T follicular helper cell (primary cell): Measurements from ENCODE around the gene GIPC3.

ENCODE experiments used
- DNase-seq: peaks from one replicate; pipeline ENCODE4 v3.0.0-alpha.2; 2020; ENCODE audit warnings: low read depth

The GIPC3 gene

GRCh38 chr19:3605361-3605760, 20.1 kb downstream of the GIPC3 start:
- no peak for DNase-seq

DNA sequence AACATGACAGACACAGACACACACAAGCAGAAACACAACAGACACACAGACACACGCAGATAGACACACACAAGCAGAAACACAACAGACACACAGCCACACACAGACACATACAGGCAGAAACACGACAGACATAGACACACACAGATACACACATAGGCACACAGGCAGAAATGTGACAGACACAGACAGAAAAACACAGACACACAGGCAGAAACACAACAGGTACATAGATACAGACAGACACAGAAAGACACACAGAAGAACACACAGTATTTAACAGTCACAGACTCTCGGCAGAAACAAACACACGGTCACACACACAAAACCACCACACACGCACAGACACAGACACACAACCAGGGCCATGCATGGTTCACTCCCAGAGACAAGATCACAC, 20.5 kb downstream of the GIPC3 start:
- no peak for DNase-seq

DNA sequence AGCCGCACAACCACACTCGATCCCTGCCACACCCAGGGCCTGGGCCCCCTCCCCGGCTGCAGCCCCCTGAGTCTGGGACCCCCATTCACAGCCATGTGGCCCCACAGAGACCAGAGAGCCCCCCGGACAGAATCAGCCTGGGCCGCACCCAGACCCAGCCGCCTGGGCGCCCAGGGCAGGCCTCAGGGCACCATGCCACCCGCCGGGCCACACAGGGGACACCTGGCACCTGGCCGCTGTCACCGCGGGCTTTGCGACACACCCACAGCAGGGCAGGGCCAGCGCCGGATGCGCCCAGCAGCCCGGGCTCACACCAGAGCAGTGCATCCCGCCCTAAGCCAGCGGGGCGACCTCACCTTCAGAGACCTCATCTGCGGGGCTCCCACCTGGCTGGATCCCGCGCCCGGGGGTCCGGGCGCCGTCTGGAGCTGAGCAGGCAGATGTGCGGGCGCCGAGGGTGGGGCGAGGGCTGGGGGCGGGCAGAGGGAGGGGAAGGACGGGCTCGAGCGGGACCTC, 21.0 kb downstream of the GIPC3 start:
- no peak for DNase-seq

GRCh38 chr19:3606690-3607289, 21.5 kb downstream of the GIPC3 start, which contains the start of gene TBXA2R:
TSS of gene TBXA2R (minus strand) at chr19:3606875. CDS start at chr19:3600634, 6,241 bp downstream.
- peak; percentile 22 for DNase-seq

GRCh38 chr19:3607303-3608078, 22.2 kb downstream of the GIPC3 start:
- DNase-seq = no peak

DNA sequence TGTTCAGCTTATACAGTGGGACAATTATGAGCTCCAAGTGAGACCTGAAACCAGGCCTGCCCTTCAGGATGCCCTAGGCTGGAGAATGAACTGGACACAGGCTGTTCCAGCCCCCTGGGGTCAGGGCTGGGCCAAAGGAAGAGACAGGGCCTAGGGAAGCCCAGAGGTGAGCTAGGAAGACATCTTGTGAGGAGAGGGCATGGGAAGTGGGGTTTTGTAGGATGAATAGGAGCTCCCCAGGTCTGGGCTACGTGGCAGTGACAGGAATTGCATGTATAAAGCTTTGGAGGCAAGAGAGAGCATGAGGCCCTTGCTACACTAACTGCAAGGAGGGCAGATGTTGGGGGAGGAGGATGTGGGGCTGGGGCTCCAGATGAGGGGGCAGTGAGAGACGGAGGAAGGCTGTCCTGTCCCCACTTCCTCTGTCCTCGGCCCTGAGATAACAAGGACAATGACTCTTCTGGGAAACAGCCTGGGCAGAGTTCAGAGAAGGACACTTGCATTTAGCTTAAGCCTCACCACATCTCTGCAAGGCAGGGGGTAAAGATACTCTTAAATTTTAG, 22.9 kb downstream of the GIPC3 start:
- no peak for DNase-seq

DNA sequence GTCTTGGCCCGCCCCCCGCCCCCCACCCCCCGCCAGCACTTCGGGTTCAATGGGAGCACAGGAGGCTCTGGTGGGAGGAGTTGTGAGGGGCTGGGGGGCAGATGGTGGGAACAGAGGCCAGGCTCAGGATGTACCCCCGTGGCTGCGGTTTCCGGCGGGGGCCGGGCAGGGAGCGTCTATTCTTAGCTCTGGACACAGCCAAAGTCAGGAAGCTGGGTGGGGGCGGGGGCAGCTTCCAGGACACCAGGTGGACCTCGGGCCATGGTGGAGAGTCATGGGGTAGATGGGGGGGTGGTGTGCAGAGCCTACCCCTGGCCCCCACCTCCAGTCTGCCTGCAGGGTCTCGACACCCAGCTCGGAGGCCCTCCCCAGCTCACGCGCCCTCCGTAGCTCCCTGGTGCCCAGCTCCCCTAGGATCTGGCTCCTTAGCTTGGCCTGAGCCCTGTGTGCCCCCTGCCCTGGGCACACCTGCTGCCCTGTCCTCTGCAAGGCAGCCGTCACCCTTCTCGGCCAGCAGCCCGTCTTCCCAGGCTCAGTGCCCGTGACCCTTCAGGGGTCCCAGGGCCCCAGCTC, 23.6 kb downstream of the GIPC3 start:
- no peak for DNase-seq

GRCh38 chr19:3609779-3610719, 24.8 kb downstream of the GIPC3 start:
- no peak for DNase-seq

DNA sequence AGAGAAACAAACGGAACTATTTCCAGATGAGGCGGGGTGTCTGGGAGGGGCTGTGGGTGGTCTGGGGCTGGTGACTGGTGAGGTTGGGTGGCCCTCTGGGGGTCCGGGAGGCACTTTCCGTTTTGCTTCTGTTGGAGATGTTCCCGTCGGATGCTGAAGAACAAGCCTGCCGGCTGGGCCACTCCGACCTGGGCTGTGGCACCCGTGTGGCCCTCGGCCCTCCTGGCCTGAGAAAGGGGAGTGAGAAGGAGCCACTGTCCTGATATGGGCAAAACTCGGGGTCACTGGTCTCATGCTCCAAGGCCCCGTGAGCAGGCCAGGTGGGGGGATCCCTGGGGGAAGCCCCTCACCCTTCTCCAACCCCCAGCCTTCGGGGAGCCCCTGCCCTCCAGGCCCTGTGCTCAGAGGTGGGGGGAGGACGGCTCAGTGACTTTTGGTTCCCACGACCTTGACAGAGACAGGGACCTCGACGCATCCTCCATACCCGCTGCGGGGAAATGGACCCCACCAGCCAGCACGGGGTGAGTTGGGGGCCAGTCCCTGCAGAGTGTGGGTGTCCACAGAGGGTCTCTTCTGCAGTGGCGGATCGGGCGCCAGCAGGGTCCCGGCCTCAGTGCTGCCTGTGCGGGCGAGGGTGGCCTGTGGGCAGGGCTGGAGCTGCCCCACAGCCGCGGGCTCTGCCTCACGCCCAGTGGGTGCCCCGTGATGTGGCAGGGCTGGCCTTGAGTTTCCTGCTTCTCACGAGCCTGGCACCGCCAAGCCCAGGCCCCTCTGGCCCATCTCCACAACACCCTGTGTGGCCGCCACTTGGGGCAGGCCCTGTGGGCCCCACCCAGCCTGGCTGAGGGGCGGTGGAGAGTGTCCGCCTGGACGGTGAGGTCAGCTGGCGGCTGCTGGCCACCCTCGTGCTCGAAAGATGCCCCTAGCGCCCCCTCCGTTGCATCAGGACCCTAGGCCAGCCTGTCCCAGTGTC, 25.8 kb downstream of the GIPC3 start:
- no peak for DNase-seq

DNA sequence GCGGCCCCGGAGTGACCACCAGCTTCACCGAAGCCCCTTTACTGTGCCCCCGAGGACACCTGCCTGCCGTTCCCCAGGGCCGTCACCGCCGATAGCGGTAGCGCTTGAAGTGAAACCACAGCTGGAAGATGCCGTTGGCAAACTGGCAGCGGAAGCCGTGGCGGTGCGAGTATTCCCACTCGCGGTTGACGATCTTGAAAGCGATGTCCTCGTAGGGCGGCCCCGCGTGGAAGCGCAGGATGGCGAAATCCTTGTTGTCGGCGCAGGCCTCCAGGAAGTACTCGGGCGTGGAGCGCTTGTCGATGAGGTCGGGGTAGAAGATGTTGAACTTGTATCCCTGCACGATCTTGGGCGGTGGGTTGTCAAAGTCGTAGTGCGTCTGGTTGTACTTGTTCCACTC, 26.6 kb downstream of the GIPC3 start:
- no peak for DNase-seq

DNA sequence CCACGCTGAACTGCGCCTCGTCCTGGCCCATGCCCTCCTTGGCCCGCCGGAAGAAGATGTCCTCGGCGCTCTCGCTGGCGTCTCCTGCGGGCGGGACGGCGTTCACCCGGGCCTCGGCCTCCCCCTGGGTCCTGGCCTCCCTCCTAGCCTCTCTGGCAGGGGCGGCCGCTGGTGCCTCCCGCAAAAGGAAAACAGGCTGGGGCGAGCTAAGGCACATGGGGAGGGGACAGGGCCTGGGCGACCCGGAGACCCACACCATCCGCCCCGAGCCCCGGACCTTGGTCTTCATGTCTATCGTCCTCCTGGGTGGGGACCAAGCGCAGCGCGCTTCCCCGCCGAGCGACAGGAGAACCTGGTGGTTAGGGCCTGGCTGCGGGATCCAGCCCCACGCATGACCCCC, 27.1 kb downstream of the GIPC3 start:
- no peak for DNase-seq

GRCh38 chr19:3612901-3613741, 27.8 kb downstream of the GIPC3 start:
- no peak for DNase-seq

DNA sequence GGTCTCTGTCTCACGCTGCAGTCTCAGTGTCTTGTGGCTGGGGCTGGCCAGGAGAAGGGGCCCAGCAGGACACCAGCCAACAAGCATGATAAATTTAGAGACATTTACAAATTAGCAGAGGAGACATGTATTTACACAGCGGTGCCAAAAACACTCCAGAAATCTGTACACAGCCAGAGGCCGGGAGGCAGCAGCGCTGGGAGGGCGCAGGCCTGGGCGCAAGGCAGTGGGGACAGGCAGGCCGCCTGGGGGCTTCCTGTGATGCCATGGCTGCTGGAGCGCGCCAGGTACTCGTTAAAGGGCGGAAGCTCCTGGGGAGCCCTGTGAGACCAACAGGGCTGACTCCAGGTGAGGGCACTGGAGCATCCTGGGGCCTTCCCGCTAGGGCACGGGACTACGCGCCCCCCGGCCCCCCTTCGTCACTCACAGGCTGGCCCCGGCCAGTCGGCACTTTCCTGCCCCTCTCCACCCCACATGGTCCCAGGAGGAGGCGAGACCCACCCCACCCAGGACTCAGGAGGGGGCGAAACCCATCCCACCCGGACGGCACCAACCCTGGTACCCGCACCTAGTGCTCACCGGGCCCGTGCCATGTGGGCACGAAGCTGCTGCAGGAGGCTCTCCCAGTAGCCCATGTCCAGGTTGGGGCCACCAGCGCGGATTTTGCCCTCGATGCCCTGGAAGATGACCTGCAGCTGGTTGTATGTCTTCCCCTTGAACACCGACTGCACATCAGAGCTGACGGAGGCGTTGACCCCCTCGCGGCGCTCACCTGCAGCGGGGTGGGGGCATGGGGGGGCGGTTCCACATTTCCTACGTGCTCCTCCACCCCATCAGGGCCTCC, 28.8 kb downstream of the GIPC3 start:
- no peak for DNase-seq

- DNase-seq = no peak
Measured at GRCh38 chr19:3614858-3615505, 29.7 kb downstream of the GIPC3 start.

DNA sequence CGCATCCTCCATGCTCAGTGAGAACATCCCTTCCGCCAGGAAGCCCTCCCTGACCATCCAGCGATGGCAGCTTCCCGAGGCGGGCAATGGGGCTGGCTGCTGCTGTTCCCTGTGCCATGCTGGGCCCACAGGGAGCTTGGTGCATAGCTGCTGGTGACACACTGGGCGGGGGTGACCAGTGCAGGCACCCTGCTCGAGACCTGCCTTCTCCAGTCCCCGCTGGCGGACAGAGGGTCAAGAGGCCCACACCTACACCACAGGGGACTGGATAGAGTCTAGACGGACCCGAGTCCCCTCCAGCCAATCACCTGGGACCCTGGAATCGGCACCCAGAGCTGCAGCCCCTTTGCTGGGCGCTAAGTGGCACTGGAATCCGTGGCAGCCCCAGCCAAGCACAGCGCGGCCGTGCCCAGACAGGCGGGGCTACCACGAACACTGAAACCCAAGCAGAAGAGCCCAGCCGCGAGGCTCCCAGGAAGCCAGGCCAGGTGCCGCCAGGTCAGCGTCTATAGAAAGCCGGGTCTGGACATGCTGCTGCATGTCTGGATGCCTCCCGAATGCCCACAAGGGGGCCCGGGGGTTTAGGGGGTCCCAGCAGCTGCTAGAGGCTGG, 30.4 kb downstream of the GIPC3 start:
- no peak for DNase-seq

DNA sequence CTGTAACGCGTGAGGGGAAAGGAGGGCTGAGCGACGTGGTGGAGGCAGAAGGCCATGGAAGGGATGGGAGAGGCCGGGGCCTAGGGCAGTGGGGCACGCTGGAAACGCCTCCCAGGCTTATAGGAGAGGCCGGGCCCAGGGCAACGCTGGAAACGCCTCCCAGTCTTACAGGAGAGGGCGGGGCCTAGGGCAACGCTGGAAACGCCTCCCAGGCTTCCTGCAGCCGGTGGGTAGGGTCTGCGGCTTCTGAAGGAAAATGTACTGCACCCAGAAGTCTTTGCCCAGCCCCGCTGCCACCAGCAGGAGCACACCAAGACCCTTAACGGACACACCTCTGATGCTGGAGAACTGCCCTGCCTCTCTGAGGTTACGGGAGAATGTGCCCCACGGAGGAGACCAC, 32.2 kb downstream of the GIPC3 start:
- no peak for DNase-seq

DNA sequence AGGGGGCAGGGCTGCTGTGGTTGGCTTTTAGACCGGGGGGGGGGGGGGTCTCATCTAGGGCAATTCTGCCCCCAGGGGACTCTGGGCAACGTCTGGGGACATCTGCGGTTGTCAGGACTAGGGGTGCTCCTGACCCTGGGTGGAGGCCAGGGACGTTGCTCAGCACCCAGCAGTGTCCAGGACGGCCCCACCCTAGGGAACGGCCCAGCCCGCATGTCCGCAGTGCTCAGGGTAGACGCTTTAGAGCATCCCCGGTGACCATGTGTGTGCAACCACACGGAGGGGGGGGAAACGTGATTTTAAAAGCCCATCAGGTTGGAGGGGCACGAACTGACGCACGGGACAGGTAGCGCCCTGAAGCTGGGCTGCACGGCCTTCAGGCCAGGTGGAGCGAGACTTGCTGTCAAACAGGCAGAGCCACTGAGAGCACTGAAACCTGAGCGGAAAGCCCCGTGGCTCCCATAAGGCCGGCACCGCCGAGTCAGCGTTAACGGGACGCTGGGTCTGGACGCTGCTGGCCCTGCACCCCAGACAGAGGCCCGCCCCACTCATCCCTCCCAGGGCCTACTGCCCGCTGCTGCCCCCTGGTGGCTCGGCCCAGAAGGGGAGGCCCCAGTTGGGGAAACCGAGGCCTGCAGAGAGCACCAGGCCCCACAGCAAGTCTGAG, 33.0 kb downstream of the GIPC3 start:
- DNase-seq = peak; percentile 34
